Measurements from ENCODE around the gene MPHOSPH9.

GRCh38 chr12:123273166-123273565, 40.2 kb upstream of the MPHOSPH9 start:
- TF ChIP-seq CTCF (IDR thresholded peaks at IDR 0.05 in 8 of 11, conservative IDR thresholded peaks at IDR 0.05 in 3 of 11) (no peak), POLR2AphosphoS5 (IDR thresholded peaks at IDR 0.05) (no peak), POLR2A (IDR thresholded peaks at IDR 0.05) (no peak)

Data from spleen (tissue), 7 donors.